GM18507 (cell line): ENCODE data around the gene TTC3.

Source experiments
- DNase-seq: peaks from one replicate; pipeline ENCODE4 v3.0.0; 2011; ENCODE audit warnings: low read depth; ENCODE audit not compliant: insufficient read length; ENCODE audit errors: extremely low spot score
- FAIRE-seq: peaks from 2 replicates; lab custom pipeline; 2011; peaks lifted over from hg19 to GRCh38; lab: Jason Lieb, UNC

The TTC3 gene

GRCh38 chr21:37182222-37182621 lies 109.2 kb downstream of the TTC3 start:
- DNase-seq (no peak), FAIRE-seq (no peak)

DNA sequence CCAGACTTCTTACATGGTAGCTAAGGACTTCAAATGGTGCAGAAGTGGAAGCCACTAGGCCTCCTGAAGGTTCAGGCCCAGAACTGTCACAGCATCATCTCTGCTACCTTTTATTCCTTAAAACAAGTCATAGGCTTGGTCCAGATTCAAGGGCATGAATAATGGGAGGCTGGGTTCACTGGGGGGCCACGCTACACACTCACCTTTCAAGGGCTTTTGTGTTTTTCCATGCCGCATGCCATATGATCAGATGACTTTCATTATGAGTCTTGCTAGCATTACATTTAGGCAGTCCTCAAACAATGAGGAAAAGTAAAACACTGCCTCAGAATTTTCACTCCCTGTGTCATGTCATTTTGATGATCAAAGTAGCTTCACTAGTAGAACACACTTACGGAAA lies 110.7 kb downstream of the TTC3 start:
- DNase-seq (no peak), FAIRE-seq (no peak)

- FAIRE-seq, result no peak
- no peak for DNase-seq
Observed at GRCh38 chr21:37184784-37185593, 111.9 kb downstream of the TTC3 start.

- FAIRE-seq (no peak), DNase-seq (no peak)
Observed at GRCh38 chr21:37186983-37187382, 113.9 kb downstream of the TTC3 start.

DNA sequence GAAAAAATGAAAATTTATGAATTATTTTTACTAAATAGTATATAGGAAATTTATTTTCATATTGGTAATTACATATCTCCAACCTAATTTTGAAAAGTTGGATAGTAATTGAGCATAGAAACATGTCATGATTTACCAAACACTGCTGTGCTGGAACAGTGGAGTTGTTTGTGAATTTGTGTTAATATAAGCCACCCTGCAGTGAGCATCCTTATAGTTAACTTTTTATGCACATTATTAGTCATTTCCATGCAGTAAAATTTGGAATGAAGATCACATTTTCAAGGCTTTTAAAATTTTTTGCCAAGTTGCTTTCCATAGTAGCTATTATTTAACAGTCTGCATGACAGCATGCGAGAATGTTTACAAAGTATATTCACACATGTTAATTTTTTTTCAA lies 115.8 kb downstream of the TTC3 start:
- FAIRE-seq (no peak), DNase-seq (no peak)

DNA sequence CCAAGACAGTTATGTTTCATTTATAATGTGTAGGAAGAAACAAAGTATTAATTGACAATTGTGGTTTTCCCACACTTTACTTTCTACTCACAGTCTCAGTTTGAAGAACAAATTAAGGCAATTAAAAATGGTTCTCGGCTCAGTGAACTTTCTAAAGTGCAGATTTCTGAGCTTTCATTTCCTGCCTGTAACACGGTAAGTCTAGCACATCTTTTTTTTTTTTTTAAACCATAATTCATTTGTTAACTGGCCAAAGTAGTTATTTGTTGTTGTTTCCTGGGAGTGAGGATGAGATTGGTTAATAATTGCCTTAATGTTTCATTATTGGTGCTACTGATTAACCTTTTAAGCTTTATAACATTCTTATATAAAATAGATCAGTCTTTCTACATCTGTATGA lies 119.0 kb downstream of the TTC3 start:
- FAIRE-seq, result no peak
- DNase-seq, result no peak

- no peak for FAIRE-seq
- DNase-seq, result no peak
Observed at GRCh38 chr21:37193006-37193405, 120.0 kb downstream of the TTC3 start.

DNA sequence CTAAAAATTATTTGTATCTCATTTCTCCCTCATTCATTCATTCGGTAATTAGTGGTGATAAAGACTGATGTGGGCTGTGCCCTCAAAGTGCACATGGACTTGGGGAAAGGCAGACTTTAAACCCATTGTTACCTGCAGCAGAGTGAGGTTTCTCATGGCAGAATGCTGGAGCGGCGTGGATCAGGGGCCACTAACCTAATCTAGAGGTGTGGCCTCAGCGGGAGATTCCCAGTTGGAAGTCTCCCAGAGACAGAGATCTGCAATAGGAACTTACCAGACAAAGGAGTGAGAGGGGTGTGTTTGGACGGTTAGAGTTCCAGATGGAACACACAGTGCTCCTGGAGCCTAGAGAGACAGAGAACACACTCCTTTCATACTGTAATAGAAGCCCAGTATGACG lies 120.6 kb downstream of the TTC3 start:
- no peak for FAIRE-seq

GRCh38 chr21:37195059-37195458 lies 122.0 kb downstream of the TTC3 start:
- FAIRE-seq (no peak), DNase-seq (no peak)

More for the DNA sequence above, 120.6 kb downstream of the TTC3 start:
- no peak for DNase-seq

GRCh38 chr21:37195610-37196009 lies 122.6 kb downstream of the TTC3 start:
- FAIRE-seq (no peak), DNase-seq (no peak)

DNA sequence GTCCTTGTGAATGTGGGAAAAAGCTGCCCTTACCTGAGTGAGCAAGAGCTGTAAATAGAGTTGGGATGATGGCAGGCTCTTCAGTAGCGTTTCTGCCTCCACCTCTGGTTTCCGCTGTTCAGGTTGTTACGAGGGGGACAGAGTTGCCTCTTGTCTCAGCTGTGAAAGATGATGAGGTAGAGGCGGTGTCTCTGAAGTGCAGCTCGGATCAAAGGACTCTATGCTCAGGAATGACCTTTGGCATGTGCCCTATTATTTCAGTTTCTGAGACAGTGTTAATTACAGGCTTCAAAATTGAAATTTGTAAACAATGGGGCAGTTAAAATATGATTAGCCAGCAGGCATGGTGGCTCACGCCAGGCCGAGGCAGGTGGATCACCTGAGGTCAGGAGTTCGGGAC lies 123.8 kb downstream of the TTC3 start:
- no peak for DNase-seq

DNA sequence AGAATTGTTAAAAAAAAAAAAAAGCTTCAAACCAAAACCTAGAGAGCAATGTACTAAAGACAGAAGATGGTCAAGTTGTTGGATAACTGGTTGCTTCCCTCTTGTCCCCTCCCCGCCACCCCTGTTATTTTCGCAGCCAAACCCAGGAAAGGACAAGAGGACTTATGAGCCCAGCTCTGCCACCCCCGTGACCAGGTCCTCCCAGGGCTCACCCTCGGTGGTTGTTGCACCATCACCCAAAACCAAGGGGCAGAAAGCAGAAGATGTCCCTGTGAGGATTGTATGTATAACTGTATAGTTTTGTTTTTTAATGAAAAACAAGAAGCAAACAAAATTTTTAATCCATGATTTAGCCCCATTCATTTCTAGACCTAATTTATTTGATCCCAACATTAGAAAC lies 124.7 kb downstream of the TTC3 start:
- FAIRE-seq (no peak), DNase-seq (no peak)

More for the DNA sequence above, 123.8 kb downstream of the TTC3 start:
- no peak for FAIRE-seq

DNA sequence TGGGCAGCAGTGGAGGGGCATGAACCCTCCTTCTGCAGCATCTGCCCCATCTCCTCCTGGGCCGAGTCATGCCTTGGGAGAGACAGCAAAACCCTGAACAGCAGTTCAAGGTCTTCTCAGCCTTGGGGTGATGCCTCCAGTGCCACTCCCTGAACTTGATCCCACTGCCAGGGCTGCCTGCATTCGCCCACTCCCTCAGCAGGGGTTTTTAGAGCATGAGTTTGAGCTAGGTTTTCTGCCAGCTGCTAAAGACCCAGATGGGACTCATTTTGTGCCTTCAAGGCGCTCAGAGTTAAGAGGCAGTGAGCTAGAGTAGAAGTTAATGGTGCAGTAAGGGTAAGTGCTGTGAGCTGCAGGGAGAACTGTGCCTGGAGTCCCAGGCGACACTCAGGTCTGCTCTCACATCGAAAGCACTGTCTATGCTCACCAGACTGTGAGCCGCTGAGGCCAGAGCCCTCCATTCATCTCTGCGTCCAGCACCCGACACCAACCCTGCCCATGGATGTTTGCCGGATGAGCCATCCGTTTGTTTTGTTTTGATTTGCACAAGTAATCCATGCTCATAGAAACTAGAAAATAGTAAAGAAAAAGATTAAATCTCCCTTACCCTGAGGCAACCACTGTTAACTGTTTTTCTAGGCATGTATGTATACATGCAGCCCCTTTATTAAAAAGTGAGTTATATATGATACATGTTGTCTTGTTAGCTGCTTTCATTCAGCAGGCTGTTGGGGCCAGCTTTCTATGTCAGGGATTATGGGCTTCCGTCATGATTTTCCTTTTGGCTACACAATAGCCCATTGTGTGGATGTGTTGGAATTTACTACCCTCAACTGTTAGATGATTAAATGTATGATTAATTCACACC lies 126.2 kb downstream of the TTC3 start:
- no peak for FAIRE-seq
- no peak for DNase-seq

GRCh38 chr21:37200641-37201480 lies 127.8 kb downstream of the TTC3 start:
- DNase-seq, result no peak
- FAIRE-seq, result no peak

- DNase-seq (no peak), FAIRE-seq (no peak)
Observed at GRCh38 chr21:37202221-37203110, 129.4 kb downstream of the TTC3 start.

- no peak for FAIRE-seq
- DNase-seq, result no peak
Observed at GRCh38 chr21:37204580-37204979, 131.5 kb downstream of the TTC3 start.

- peak; percentile 49 for FAIRE-seq
- DNase-seq, result no peak
Observed at GRCh38 chr21:37206496-37206895, 133.4 kb downstream of the TTC3 start.

- peak; percentile 97 for FAIRE-seq
- DNase-seq, result peak; percentile 42
Observed at GRCh38 chr21:37207441-37208009, 134.5 kb downstream of the TTC3 start.
